T-helper 1 cell treated with Interleukin-12 subunit alpha and Interleukin-12 subunit beta and Interleukin-4 antibody, amounts not matched to agents 30 μg/mL and 1 μg/mL, for 36 hours (primary cell): ENCODE measurements around the gene TPSB2.

Source experiments
- H3K27ac Mint-ChIP-seq: one replicate; pipeline ENCODE4 v1.8.0; 2021; ENCODE audit warnings: mild to moderate bottlenecking, mixed read lengths
- H3K27me3 Mint-ChIP-seq: one replicate; pipeline ENCODE4 v1.8.0; 2021; ENCODE audit warnings: low read depth, mixed read lengths
- H3K36me3 Mint-ChIP-seq: one replicate; pipeline ENCODE4 v1.8.0; 2021; ENCODE audit warnings: low read depth, mixed read lengths
- H3K4me1 Mint-ChIP-seq: one replicate; pipeline ENCODE4 v1.8.0; 2021; ENCODE audit warnings: low read depth, mixed read lengths
- H3K4me3 Mint-ChIP-seq: one replicate; pipeline ENCODE4 v1.8.0; 2021; ENCODE audit warnings: mild to moderate bottlenecking, moderate library complexity, mixed read lengths
- H3K9me3 Mint-ChIP-seq: one replicate; pipeline ENCODE4 v1.8.0; 2021; ENCODE audit warnings: mixed read lengths

Gene TPSB2

GRCh38 chr16:1182950-1183907, 46.8 kb downstream of the TPSB2 start:
- Mint-ChIP-seq H3K36me3 (no peaks in the 10 kb centered on the region), H3K4me3 (no peak overlapping the region), H3K9me3 (no peaks in the 10 kb centered on the region), H3K4me1 (no peaks in the 10 kb centered on the region), H3K27me3 (no peaks in the 10 kb centered on the region), H3K27ac (no peak overlapping the region)

GRCh38 chr16:1182316-1182671, 47.7 kb downstream of the TPSB2 start:
- H3K27me3 Mint-ChIP-seq, result no peaks in the 10 kb centered on the region
- no peaks in the 10 kb centered on the region for H3K36me3 Mint-ChIP-seq
- H3K4me3 Mint-ChIP-seq, result no peak overlapping the region
- no peak overlapping the region for H3K27ac Mint-ChIP-seq
- no peaks in the 10 kb centered on the region for H3K4me1 Mint-ChIP-seq
- H3K9me3 Mint-ChIP-seq, result no peaks in the 10 kb centered on the region

GRCh38 chr16:1181404-1182315, 48.3 kb downstream of the TPSB2 start:
- no peak overlapping the region for H3K27ac Mint-ChIP-seq
- no peaks in the 10 kb centered on the region for H3K9me3 Mint-ChIP-seq
- no peaks in the 10 kb centered on the region for H3K4me1 Mint-ChIP-seq
- H3K27me3 Mint-ChIP-seq, result no peaks in the 10 kb centered on the region
- H3K4me3 Mint-ChIP-seq, result no peak overlapping the region
- no peaks in the 10 kb centered on the region for H3K36me3 Mint-ChIP-seq

- no peaks in the 10 kb centered on the region for H3K4me1 Mint-ChIP-seq
- no peak overlapping the region for H3K27ac Mint-ChIP-seq
- H3K4me3 Mint-ChIP-seq, result no peak overlapping the region
- H3K9me3 Mint-ChIP-seq, result no peaks in the 10 kb centered on the region
- no peaks in the 10 kb centered on the region for H3K36me3 Mint-ChIP-seq
- no peaks in the 10 kb centered on the region for H3K27me3 Mint-ChIP-seq
These were observed 49.2 kb downstream of the TPSB2 start for GRCh38 chr16:1180549-1181403.
